OCI-LY3 (cell line): ENCODE results near the gene RAB11FIP4.

ENCODE experiments used
- H2AFZ ChIP-seq: fragments of 200-600, 300-600 bp; shearing (Covaris generic); 2 replicates; pipeline ENCODE4 v1.6.0; 2014; ENCODE audit warnings: antibody characterized with exemption, low read depth, low read length
- H3K27ac ChIP-seq: fragments of 200-600, 300-600 bp; sonication (generic); 2 replicates; pipeline ENCODE4 v1.5.1; 2014; ENCODE audit warnings: mild to moderate bottlenecking, low read length, moderate library complexity, mixed read lengths
- H3K27me3 ChIP-seq: fragments of 200-600, 300-600 bp; sonication (generic); 2 replicates; pipeline ENCODE4 v1.6.1; 2014; ENCODE audit warnings: low read depth, low read length, mixed read lengths
- H3K36me3 ChIP-seq: fragments of 200-600, 300-600 bp; sonication (generic); replicated peaks from 2 replicates; pipeline ENCODE3; 2014; ENCODE audit warnings: low read depth, low read length, mixed read lengths
- H3K4me1 ChIP-seq: fragments of 300-600, 200-600 bp; sonication (generic); 2 replicates; pipeline ENCODE4 v1.6.1; 2014; ENCODE audit warnings: low read length, mixed read lengths
- H3K4me2 ChIP-seq: fragments of 200-600, 300-600 bp; sonication (generic); 2 replicates; pipeline ENCODE4 v1.6.1; 2014; ENCODE audit warnings: low read length, mixed read lengths
- H3K4me3 ChIP-seq: fragments of 300-600, 200-600 bp; sonication (generic); 2 replicates; pipeline ENCODE4 v1.5.1; 2014; ENCODE audit warnings: antibody characterized with exemption, mild to moderate bottlenecking, low read length, moderate library complexity
- H3K79me2 ChIP-seq: fragments of 300-600, 200-600 bp; shearing (Covaris generic); 2 replicates; pipeline ENCODE4 v1.6.1; 2014; ENCODE audit warnings: mild to moderate bottlenecking, low read length, mixed read lengths
- H3K9ac ChIP-seq: fragments of 300-600, 200-600 bp; shearing (Covaris generic); 2 replicates; pipeline ENCODE4 v1.6.0; 2014; ENCODE audit warnings: mild to moderate bottlenecking, low read length, moderate library complexity
- H3K9me3 ChIP-seq: fragments of 200-600, 300-600 bp; shearing (Covaris generic); 2 replicates; pipeline ENCODE4 v1.6.1; 2014; ENCODE audit warnings: low read length, mixed read lengths; ENCODE audit not compliant: insufficient read depth
- H4K20me1 ChIP-seq: fragments of 200-600, 300-600 bp; sonication (generic); 2 replicates; pipeline ENCODE4 v1.6.1; 2016; ENCODE audit warnings: low read length, mixed read lengths; ENCODE audit not compliant: insufficient read depth
- EZH2phosphoT487 ChIP-seq: fragments of 200-600 bp; shearing (Covaris generic); IDR thresholded peaks from 2 replicates; pipeline ENCODE4 v1.6.1; 2018; ENCODE audit warnings: antibody characterized with exemption, mixed run types, low read depth
- TF ChIP-seq, protein P1 (sequence below): fragments of 200-600, 300-600 bp; sonication (generic); IDR thresholded peaks from 2 replicates; pipeline ENCODE4 v1.5.1; 2014; ENCODE audit warnings: antibody characterized with exemption, low read length, low read depth

RAB11FIP4 gene

DNA sequence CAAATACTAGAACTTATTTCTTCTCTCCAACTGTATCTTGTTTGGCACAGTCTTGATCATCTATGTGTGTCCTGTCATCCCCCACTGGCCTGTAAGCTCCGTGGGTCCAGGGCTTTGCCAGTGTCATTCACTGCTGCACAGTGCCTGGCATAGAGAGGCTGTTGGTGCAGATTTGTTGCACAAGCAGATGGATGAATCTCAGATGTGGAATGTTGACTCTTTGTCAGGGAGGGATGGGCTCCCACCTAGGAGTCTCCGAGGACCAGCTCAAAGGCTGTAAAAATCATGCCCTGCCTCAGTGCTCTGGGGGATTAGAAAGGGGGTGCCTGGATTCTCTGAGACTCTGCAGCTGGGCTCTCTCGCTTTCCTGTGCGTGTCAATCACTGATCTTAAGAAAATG, 60.6 kb downstream of the RAB11FIP4 start:
- H3K27me3 ChIP-seq = no peaks in the 10 kb centered on the region
- H3K27ac ChIP-seq = no peak overlapping the region
- peaks cover 13% of the 10 kb centered on the region for H3K4me1 ChIP-seq
- TF ChIP-seq EZH2phosphoT487 = no peak
- TF ChIP-seq, protein P1, sequence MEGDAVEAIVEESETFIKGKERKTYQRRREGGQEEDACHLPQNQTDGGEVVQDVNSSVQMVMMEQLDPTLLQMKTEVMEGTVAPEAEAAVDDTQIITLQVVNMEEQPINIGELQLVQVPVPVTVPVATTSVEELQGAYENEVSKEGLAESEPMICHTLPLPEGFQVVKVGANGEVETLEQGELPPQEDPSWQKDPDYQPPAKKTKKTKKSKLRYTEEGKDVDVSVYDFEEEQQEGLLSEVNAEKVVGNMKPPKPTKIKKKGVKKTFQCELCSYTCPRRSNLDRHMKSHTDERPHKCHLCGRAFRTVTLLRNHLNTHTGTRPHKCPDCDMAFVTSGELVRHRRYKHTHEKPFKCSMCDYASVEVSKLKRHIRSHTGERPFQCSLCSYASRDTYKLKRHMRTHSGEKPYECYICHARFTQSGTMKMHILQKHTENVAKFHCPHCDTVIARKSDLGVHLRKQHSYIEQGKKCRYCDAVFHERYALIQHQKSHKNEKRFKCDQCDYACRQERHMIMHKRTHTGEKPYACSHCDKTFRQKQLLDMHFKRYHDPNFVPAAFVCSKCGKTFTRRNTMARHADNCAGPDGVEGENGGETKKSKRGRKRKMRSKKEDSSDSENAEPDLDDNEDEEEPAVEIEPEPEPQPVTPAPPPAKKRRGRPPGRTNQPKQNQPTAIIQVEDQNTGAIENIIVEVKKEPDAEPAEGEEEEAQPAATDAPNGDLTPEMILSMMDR = no peak
- H3K9ac ChIP-seq = no peak overlapping the region
- H2AFZ ChIP-seq = no peak overlapping the region
- no peaks in the 10 kb centered on the region for H4K20me1 ChIP-seq
- no peak overlapping the region for H3K4me2 ChIP-seq
- no peaks in the 10 kb centered on the region for H3K9me3 ChIP-seq
- no peaks in the 10 kb centered on the region for H3K36me3 ChIP-seq
- no peak overlapping the region for H3K4me3 ChIP-seq
- no peaks in the 10 kb centered on the region for H3K79me2 ChIP-seq

DNA sequence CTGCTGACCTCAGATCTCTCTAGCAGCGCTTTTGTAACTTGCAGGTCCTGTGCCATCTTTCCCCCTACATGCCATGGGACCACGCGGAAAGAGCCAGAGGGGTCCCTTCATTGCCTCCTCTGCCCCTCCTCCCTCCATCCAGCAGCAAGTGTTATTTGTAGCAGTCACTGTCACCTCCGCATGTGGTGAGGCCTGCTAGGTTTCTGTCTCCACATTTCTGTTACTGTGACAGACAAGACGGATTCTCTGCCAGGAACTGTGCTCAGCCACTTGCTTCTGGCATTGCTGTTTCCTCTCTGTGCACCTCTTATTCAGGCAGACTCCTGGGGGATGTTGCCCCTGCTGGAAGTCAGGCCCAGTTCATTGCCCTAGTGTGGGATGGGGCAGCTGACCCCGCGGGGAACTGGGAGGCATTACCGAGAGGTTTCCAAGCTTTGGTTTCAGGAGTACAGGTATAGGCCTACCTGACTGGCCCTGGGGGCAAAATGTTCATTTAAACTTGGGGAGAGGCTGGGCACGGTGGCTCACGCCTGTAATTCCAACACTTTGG, 61.2 kb downstream of the RAB11FIP4 start:
- Histone ChIP-seq H2AFZ (no peak overlapping the region), H3K9ac (no peak overlapping the region), H3K27ac (no peak overlapping the region), H3K4me2 (no peak overlapping the region), H3K9me3 (no peaks in the 10 kb centered on the region), H3K36me3 (no peaks in the 10 kb centered on the region), H4K20me1 (no peaks in the 10 kb centered on the region), H3K4me3 (no peak overlapping the region), H3K27me3 (no peaks in the 10 kb centered on the region), H3K4me1 (peaks cover 13% of the 10 kb centered on the region), H3K79me2 (no peaks in the 10 kb centered on the region)
- TF ChIP-seq, protein P1 = no peak
- TF ChIP-seq EZH2phosphoT487 = no peak

DNA sequence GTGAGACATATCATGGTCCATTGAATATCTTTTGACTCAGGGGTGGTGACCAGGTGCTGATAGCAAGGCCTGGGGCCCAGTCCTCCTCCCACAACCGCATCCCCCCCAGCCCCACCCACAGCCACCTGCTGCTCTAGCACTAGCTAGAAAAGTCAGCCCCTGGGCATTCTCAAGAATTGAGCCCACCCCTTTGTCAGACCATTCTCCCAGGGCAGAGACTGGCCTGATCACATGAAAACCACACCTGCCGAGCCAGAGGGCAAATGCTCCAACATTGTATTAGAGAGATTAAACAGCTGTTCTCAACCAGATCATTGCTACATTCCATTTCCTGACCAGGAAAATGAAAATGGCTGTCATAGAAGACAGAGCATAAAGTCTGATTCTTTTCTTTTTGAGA, 62.4 kb downstream of the RAB11FIP4 start:
- H3K4me1 ChIP-seq = peaks cover 13% of the 10 kb centered on the region
- no peak overlapping the region for H3K27ac ChIP-seq
- no peak overlapping the region for H3K4me3 ChIP-seq
- no peak overlapping the region for H3K4me2 ChIP-seq
- H3K9me3 ChIP-seq = no peaks in the 10 kb centered on the region
- H3K9ac ChIP-seq = no peak overlapping the region
- H3K36me3 ChIP-seq = no peaks in the 10 kb centered on the region
- no peaks in the 10 kb centered on the region for H3K79me2 ChIP-seq
- no peaks in the 10 kb centered on the region for H4K20me1 ChIP-seq
- no peak overlapping the region for H2AFZ ChIP-seq
- TF ChIP-seq EZH2phosphoT487 = no peak
- TF ChIP-seq, protein P1 = no peak
- H3K27me3 ChIP-seq = no peaks in the 10 kb centered on the region

DNA sequence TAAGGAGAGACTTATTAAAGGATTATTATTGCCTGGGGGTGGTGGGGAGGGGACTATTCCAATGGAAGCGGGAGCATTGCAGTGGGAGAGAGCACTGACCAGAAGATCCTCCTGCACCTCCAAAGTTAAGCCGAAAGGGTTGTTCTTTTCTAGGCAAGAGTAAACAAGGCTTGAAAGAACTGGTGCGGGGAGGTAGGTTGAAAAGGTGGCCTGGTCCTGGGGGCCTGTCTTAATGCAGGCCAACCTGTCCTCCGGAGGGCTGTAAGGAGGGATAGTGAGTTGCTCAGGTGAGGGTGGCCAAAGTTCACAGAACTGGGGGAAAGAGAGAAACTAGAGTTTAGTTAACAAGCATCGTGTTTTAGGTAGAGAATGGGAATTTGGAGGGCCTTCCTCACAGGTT, 65.3 kb downstream of the RAB11FIP4 start:
- H3K4me3 ChIP-seq = no peak overlapping the region
- H3K4me1 ChIP-seq = peaks cover 4% of the 10 kb centered on the region; the same call in 1 of the 2 replicates
- no peaks in the 10 kb centered on the region for H3K79me2 ChIP-seq
- no peaks in the 10 kb centered on the region for H3K27me3 ChIP-seq
- H4K20me1 ChIP-seq = no peaks in the 10 kb centered on the region
- no peaks in the 10 kb centered on the region for H3K36me3 ChIP-seq
- no peak for TF ChIP-seq EZH2phosphoT487
- TF ChIP-seq, protein P1 = no peak
- H3K4me2 ChIP-seq = no peak overlapping the region
- no peak overlapping the region for H3K27ac ChIP-seq
- H3K9ac ChIP-seq = no peak overlapping the region
- H3K9me3 ChIP-seq = no peaks in the 10 kb centered on the region
- no peak overlapping the region for H2AFZ ChIP-seq
